GM21717 (cell line): ENCODE data around the gene STON1.
"Not testable (repeated sequence)": the region's sequence is repeated elsewhere in the genome, so short reads cannot be mapped to it uniquely, and the experiment has no call there.

Experiments used
- ATAC-seq: cut with Tn5 transposase; IDR thresholded peaks from one replicate; pipeline ENCODE4 v1.9.1; 2021; ENCODE audit warnings: mild to moderate bottlenecking, moderate library complexity; ENCODE audit not compliant: unreplicated experiment

Gene STON1

GRCh38 chr2:48568547-48568946 lies 38.6 kb downstream of the STON1 start:
- ATAC-seq: no peak

GRCh38 chr2:48569433-48569832 lies 39.5 kb downstream of the STON1 start:
- no peak for ATAC-seq

- no peak for ATAC-seq
These were observed 42.9 kb downstream of the STON1 start for GRCh38 chr2:48572816-48573215.

GRCh38 chr2:48574353-48575287 lies 44.7 kb downstream of the STON1 start:
- no peak for ATAC-seq

GRCh38 chr2:48578313-48578712 lies 48.4 kb downstream of the STON1 start:
- no peak for ATAC-seq

- no peak for ATAC-seq
These were observed 54.0 kb downstream of the STON1 start for GRCh38 chr2:48583961-48584360.

GRCh38 chr2:48584551-48584950 lies 54.6 kb downstream of the STON1 start:
- ATAC-seq: no peak

GRCh38 chr2:48586433-48586832 lies 56.5 kb downstream of the STON1 start:
- ATAC-seq: no peak

GRCh38 chr2:48587560-48587959 lies 57.6 kb downstream of the STON1 start:
- no peak for ATAC-seq

- ATAC-seq: no peak
These were observed 58.0 kb downstream of the STON1 start for GRCh38 chr2:48587961-48588360.

- no peak for ATAC-seq
These were observed 58.8 kb downstream of the STON1 start for GRCh38 chr2:48588745-48589144.

- ATAC-seq: no peak
These were observed 59.3 kb downstream of the STON1 start for GRCh38 chr2:48589170-48589767.

- ATAC-seq: no peak
These were observed 60.1 kb downstream of the STON1 start for GRCh38 chr2:48590017-48590416.

GRCh38 chr2:48592067-48592466 lies 62.1 kb downstream of the STON1 start:
- ATAC-seq: no peak

GRCh38 chr2:48596751-48597150 lies 66.8 kb downstream of the STON1 start:
- ATAC-seq: not testable (repeated sequence)

GRCh38 chr2:48597492-48597891 lies 67.5 kb downstream of the STON1 start:
- no peak for ATAC-seq

- no peak for ATAC-seq
These were observed 70.4 kb downstream of the STON1 start for GRCh38 chr2:48600204-48600813.

- no peak for ATAC-seq
These were observed 71.0 kb downstream of the STON1 start for GRCh38 chr2:48600917-48601316.

GRCh38 chr2:48601349-48601748 lies 71.4 kb downstream of the STON1 start:
- ATAC-seq: no peak

GRCh38 chr2:48605482-48606175 lies 75.7 kb downstream of the STON1 start:
- ATAC-seq: no peak

- no peak for ATAC-seq
These were observed 77.5 kb downstream of the STON1 start for GRCh38 chr2:48607307-48608014.
